Stimulated activated naive B cell treated with anti-CD40 and anti-IgM and Interleukin-4, amounts not matched to agents 10 μg/mL and 1 μg/mL and 100 μg/mL, for 72 hours (primary cell): ENCODE results near the gene AP1S1.

Source experiments
- ATAC-seq, 2 donors: fragments of 150-1000 bp; cut with Tn5 transposase; replicated peaks; 2 replicates each; pipeline ENCODE4 v1.10.0; 2021; ENCODE audit warnings: moderate library complexity in 1 of 2
- DNase-seq: peaks from one replicate; pipeline ENCODE4 v3.0.0; 2021
- H3K27ac Mint-ChIP-seq: one replicate; pipeline ENCODE4 v1.8.0; 2022; ENCODE audit warnings: mild to moderate bottlenecking, mixed read lengths
- H3K27me3 Mint-ChIP-seq, 2 donors: one replicate each; pipeline ENCODE4 v1.8.0; 2022; ENCODE audit warnings: mixed read lengths in 2 of 2
- H3K36me3 Mint-ChIP-seq, 2 donors: one replicate each; pipeline ENCODE4 v1.8.0; 2022; ENCODE audit warnings: mixed read lengths in 2 of 2, mild to moderate bottlenecking in 1 of 2
- H3K4me1 Mint-ChIP-seq, 2 donors: one replicate each; pipeline ENCODE4 v1.8.0; 2022; ENCODE audit warnings: mixed read lengths in 2 of 2, mild to moderate bottlenecking in 1 of 2
- H3K4me3 Mint-ChIP-seq, 2 donors: one replicate each; pipeline ENCODE4 v1.8.0; 2022; ENCODE audit warnings: mild to moderate bottlenecking in 2 of 2, mixed read lengths in 2 of 2, moderate library complexity in 1 of 2
- H3K9me3 Mint-ChIP-seq, 2 donors: one replicate each; pipeline ENCODE4 v1.8.0; 2022; ENCODE audit warnings: mixed read lengths in 2 of 2, mild to moderate bottlenecking in 1 of 2

Gene AP1S1

DNA sequence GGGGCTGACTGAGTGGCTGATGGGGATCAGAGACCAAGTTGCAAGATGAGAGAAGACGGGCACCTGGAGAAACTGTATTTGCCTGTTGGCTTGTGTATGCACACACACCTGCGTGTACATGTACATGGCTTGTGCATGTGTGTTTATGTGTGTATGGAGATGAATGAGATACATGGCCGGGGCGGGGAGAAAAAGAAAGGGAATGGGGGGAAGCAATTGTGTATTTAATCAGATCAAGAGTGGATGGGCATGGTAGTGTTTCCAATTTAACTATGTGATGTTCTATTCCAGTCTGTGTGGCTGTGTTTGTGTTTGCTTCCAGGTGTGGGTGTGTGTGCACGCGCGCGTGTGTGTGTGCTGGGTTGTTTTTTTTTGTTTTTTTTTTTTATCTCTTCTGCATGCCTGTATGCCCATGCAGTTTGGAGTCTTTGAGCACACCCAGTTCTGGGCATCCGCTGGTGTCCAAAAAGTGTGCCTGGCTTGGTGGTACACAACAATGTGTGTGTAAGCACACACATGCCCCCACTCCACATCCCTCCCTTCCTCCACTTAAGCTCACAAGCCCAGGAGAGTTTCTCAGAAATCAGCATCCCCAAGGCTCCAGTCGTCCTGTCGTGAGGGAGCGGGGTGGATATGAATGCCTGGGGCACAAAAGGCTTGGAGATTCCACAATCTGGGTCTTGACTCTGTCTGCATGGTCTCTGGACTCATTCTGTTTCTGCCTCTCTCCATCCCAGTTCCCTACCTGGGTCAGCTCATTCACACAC, 13.6 kb downstream of the AP1S1 start:
- Mint-ChIP-seq H3K9me3 (peaks cover 2 to 3% of the 10 kb centered on the region in 2 donors), H3K27ac (no peak overlapping the region), H3K4me1 (peaks cover 56 to 92% of the 10 kb centered on the region in 2 donors), H3K4me3 (peak overlapping the region in 1 of 2 donors; percentile 20), H3K27me3 (peaks cover 74 to 90% of the 10 kb centered on the region in 2 donors), H3K36me3 (peaks cover 4 to 12% of the 10 kb centered on the region in 2 donors)
- DNase-seq (no peak), ATAC-seq (no peak)

DNA sequence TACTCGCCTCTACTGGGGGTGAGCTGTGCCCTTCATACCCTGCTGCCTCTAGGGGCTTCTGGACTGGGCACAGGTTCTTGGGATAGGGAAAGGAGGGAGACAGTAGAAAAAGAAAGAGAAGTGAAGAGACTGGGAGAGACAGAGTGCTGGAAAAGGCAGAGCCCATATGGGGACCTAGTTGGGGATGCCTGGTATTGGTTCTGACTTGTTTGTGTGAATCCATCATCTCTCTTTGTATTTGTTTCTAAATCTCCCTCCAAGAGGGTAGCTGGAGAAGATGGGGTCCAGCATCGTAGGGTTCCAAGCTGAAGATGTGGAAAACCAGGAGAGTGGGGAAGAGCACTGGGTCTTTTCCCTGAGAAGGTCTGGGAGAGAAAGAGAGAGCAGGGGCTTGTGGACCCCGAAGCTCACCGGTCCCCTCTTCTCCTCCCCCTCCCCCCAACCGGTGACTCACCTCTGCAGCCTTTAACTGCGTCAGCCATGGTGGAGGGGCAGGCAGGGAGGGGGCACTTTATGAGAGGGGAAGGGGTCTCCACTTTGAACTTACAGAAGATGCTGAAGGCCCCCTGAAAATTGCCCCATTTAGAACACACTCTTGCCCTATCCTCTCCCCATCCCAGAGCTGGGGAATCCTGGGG, 14.3 kb downstream of the AP1S1 start:
- Mint-ChIP-seq H3K27me3 (peaks cover 81 to 97% of the 10 kb centered on the region in 2 donors), H3K4me1 (peaks cover 60 to 96% of the 10 kb centered on the region in 2 donors), H3K27ac (peak overlapping the region; percentile 47), H3K9me3 (peaks cover 2 to 3% of the 10 kb centered on the region in 2 donors), H3K36me3 (peaks cover 4 to 12% of the 10 kb centered on the region in 2 donors), H3K4me3 (peak overlapping the region in 1 of 2 donors; percentile 52)
- ATAC-seq (no peak), DNase-seq (no peak)

DNA sequence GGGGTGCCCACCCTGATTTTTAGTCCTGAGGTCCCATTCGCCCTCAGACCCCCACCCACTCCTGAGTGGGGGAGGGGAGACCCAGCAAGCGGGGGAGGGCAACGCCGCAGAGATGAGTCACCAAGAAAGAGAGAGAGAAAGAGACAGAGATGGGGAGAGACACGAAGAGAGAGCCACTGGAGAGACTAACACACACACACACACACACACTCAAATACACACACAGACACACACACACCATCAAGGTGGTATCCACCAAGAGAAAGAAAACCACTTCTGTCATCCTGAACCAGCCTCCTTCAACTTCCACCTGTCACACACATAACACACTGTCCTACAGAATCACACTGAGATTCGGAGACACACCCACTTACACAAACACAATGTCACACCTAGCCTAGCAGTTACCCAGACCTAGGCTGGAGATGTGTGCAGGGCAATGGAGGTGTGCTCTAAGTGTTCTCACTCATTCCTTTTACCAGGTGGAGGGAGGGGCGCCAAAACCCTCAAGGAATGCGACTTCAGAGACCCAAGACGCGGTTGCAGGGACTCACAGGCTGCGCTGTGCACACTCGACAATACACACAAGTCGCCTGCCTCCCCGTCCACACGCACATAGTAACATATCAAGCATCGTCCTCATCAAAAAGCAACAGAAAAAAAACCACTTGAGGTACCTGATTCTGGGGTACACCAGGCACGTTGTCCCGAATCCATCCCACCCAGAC, 15.0 kb downstream of the AP1S1 start:
- peaks cover 3 to 7% of the 10 kb centered on the region in 2 donors for H3K9me3 Mint-ChIP-seq
- ATAC-seq (no peak), DNase-seq (no peak)
- H3K36me3 Mint-ChIP-seq: peaks cover 9 to 17% of the 10 kb centered on the region in 2 donors
- H3K27me3 Mint-ChIP-seq: peaks cover 88 to 100% of the 10 kb centered on the region in 2 donors
- H3K4me3 Mint-ChIP-seq: peak overlapping the region; percentile 17 to 36
- peaks cover 65 to 96% of the 10 kb centered on the region in 2 donors for H3K4me1 Mint-ChIP-seq
- peak overlapping the region; percentile 70 for H3K27ac Mint-ChIP-seq

DNA sequence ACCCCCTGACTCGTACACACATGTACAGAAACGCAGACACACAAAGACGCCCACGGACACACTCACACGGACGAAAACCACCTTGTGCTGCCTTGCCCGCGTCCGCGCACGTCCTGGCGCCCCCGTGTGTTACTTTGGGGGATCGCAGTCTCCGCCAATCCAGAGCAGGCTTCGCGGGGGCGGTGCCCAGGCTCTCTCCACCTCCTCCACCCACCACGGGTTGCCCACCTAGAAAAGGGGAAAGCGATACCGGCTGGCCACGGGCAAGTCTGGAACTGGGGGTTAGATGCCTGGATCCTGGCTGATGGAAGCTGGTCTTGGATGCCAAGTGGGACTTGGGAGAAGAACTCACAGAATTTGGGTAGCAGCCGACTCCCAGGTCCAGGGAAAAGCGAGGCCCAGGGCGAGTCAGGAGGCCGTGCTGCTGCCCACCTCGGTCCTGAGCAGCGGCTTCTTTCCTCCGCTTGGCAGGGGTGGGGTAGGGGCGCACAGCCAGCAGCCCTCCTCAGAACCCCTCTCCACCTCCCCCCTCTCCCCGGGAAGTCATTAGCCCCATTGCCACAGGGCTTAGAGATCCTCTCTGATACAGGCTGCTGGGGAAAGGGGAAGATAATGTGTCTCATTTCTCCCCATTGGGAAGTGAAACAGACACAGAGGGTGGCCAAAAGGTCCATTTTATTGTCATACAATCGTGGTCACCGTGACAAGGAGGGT, 15.7 kb downstream of the AP1S1 start:
- Mint-ChIP-seq H3K4me3 (peak overlapping the region; percentile 17 to 36), H3K27me3 (peaks cover 91 to 100% of the 10 kb centered on the region in 2 donors), H3K4me1 (peaks cover 65 to 93% of the 10 kb centered on the region in 2 donors), H3K27ac (peak overlapping the region; percentile 70), H3K9me3 (peaks cover 3 to 10% of the 10 kb centered on the region in 2 donors), H3K36me3 (peaks cover 11 to 18% of the 10 kb centered on the region in 2 donors)
- DNase-seq: peak; percentile 65
- peak; percentile 34 to 58 for ATAC-seq

DNA sequence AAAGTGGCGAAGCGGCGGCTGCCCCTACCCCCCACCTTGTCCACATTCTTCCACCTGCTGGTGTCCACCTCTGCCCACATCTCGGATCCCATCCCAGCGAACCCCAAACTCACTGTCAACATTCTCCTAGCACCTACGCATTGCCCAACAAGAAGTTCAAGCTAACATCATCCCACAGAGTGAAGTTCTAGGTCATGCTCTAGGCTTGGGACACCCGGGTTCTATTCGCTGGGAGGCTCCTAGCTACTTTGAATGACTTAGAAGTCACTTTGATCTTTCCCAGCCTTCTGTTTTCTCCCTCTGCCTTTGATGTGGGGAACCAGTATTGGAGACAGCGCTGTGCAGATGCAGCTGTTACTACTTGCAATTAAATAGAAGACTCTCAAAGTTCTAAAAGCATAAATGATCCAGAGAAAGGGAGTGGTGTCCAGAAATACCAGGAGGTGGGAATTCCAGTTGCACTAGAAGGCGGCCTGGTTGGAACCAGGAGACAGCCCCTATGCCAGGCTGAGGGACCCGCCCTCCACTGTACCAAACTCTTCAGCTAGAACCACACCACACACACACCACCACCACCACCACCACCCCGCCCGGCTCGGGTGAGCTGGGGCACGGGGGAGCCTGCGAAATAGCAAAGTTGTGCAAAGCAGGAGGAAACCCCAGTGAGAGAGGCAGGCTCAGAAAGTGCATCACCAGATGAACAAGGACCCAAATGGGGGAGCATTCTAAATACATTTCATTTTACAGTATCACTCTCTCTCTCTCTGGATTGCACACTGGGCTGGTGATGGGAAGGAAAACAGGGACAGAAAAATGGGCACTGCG, 16.6 kb downstream of the AP1S1 start:
- peak overlapping the region; percentile 36 to 74 for H3K4me3 Mint-ChIP-seq
- ATAC-seq (no peak), DNase-seq (no peak)
- peak overlapping the region; percentile 94 for H3K27ac Mint-ChIP-seq
- H3K9me3 Mint-ChIP-seq: peaks cover 0 to 7% of the 10 kb centered on the region in 2 donors
- H3K4me1 Mint-ChIP-seq: peaks cover 57 to 85% of the 10 kb centered on the region in 2 donors
- H3K27me3 Mint-ChIP-seq: peaks cover 91 to 100% of the 10 kb centered on the region in 2 donors
- H3K36me3 Mint-ChIP-seq: peaks cover 9 to 14% of the 10 kb centered on the region in 2 donors

DNA sequence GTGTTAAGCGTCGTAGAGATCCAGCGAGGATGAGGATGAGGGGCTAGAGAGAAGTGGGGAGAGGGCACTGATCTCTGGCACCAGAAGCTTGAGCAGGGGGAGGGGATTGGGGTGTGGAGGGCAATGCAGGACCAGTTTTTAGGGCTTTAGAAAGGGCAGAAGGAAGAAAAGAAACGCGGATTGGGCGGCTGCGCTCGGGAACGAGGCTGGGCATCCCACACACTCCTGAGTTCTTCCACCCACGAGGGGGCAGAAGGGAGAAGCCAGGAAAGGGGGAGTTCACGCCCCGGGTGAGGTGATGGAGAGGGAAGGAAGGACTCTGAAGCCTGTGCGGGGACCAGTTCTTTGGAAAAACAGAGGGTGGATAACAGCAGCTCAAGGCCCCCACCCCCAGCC, 17.2 kb downstream of the AP1S1 start:
- peak overlapping the region; percentile 94 for H3K27ac Mint-ChIP-seq
- H3K4me1 Mint-ChIP-seq: peaks cover 51 to 79% of the 10 kb centered on the region in 2 donors

DNA sequence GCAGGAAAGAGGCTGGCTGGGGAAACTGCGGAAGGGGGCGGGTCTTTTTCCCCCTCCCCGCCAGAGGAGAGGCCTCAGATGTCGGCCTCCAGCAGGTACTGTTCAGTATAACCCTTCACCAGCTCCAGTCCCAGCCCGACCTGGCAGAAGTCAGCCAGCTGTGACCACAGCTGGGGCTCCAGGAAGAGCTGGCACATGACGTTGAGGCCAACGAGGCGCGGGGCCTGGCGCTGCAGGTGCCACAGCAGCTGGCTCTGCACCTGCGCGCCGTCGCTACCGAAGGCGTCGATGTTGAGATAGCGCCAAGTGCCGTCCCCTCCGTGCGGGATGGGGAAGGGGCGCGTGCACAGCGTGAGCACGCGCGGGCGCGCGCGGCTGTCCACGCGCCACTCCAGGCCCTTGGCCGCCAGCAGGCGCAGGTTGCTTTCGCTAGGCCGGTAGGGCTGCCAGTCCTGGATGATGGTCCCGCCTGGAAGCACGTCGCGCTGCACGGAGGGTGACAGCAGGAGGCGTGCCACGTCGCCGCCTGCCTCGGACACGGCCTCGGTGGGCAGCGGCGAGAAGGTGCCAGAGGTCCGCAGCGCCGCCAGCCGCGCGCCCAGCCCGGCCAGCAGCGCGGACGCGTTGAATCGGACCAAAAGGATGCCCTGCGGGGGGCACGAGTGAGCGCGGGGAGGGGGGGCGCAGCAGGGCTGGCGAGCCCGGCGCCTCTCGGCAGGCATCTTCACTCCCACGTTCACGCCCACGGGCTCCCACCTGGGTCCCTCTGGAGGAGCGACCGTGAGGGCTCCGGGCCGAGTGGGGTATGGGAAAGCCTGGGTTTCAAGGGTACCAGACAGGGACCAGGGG, 18.0 kb downstream of the AP1S1 start:
- Mint-ChIP-seq H3K4me1 (peaks cover 47 to 72% of the 10 kb centered on the region in 2 donors), H3K27me3 (peaks cover 93 to 98% of the 10 kb centered on the region in 2 donors), H3K27ac (peak overlapping the region; percentile 94), H3K4me3 (peak overlapping the region; percentile 58 to 74), H3K36me3 (peaks cover 9 to 14% of the 10 kb centered on the region in 2 donors), H3K9me3 (peaks cover 0 to 7% of the 10 kb centered on the region in 2 donors)
- ATAC-seq: peak; percentile 54 to 56
- DNase-seq: no peak

More for the DNA sequence above, 17.2 kb downstream of the AP1S1 start:
- H3K36me3 Mint-ChIP-seq: peaks cover 9 to 14% of the 10 kb centered on the region in 2 donors
- DNase-seq: no peak
- no peak for ATAC-seq
- H3K4me3 Mint-ChIP-seq: peak overlapping the region; percentile 36 to 74
- peaks cover 90 to 100% of the 10 kb centered on the region in 2 donors for H3K27me3 Mint-ChIP-seq
- peaks cover 0 to 7% of the 10 kb centered on the region in 2 donors for H3K9me3 Mint-ChIP-seq

DNA sequence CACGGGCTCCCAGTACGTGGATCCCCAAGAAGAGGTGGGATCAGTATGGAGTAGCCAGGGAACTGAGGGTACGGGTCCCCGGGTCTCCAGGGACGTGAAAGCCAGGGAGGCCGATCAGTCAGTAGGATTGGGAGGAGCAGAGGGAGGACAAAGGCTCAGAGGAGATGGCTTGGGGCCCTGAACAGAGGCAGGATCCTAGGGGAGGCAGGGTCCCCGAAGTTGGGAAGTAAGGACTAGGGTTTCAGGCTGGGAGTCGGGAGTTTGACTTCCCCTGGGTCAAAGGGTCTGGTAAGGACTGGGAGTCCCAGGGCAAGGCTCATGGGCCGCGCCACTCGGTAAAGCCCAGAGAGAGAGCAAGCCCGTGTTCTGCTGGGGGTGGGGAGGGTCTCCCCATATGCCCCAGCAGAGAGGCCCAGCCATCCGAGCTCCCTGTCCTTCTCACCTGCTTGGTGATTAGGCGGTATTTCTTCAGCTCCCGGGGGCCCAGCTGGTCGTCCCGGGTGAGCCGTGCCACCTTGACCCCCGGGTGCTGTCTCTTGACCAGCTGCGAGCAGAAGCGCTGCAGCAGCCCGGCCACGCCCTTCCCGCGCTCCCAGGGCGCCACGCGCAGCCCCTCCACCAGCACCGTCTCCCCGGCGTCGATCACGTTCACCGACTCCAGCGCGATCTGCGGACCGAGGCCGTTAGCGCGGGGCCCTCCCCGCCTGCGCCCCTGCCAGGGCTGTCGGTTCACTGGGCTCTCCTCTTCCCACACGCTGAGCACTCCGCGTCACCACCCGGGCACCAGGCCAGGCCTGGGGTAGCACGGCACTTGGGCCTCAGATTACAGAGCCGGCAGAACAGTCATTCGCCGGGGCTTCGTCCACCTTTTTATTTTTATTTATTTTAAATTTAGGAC, 18.8 kb downstream of the AP1S1 start:
- Mint-ChIP-seq H3K36me3 (peaks cover 9 to 14% of the 10 kb centered on the region in 2 donors), H3K4me3 (peak overlapping the region; percentile 58), H3K9me3 (peaks cover 0 to 7% of the 10 kb centered on the region in 2 donors), H3K4me1 (peaks cover 43 to 65% of the 10 kb centered on the region in 2 donors), H3K27ac (peak overlapping the region; percentile 73), H3K27me3 (peaks cover 92 to 98% of the 10 kb centered on the region in 2 donors)
- DNase-seq: no peak
- ATAC-seq: peak in 1 of 2 donors; percentile 33

DNA sequence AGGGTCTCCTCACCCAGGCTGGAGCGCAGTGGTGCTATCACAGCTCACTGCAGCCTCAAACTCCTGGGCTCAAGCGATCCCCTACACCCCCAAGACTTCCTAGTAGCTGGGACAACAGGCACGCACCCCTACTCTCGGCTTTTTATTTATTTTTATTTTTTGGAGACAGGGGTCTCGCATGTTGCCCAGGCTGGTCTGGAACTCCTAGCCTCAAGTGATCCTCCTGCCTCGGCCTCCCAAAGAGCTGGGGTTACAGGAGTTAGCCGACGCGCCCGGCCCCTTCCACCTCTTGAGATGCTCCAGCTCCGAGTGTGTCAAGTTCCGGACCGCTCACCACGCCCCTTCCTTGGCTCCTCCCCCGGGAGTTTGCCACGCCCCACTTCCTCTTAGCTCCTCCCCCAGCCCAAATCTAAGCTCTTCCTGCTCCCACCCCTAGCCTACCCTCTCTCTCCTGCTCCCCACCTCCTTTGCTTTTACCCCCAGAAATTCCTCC, 19.5 kb downstream of the AP1S1 start:
- H3K4me3 Mint-ChIP-seq: peak overlapping the region; percentile 67 to 73
- peak overlapping the region; percentile 82 for H3K27ac Mint-ChIP-seq

DNA sequence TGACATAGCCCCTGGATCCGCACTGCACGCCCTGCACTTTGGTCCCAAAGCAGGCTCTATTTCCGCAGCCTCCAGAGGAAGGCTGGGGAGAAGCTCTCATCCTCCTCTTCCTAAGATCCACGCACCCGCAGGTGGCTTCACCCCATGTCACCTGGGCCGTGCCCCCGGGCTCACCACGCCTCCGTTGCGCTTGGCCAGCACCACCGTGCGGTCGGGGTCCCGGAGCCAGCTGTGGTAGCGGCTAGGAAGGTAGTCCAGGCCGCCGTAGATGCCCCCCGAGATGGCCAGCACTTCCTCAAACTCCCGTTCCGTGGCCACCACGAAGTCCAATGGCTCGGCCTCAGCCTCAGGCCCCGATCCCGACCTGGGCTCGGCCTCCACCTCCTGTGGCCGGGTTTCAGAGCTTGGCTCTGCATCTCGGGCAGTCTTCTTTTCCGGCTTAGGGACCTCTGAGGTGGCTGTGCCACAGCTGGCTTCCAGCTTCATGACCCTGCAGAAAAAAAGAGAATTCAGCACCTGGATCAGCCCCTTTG, 20.1 kb downstream of the AP1S1 start:
- peaks cover 0 to 7% of the 10 kb centered on the region in 2 donors for H3K9me3 Mint-ChIP-seq
- H3K27me3 Mint-ChIP-seq: peaks cover 85 to 98% of the 10 kb centered on the region in 2 donors
- ATAC-seq: peak in 1 of 2 donors; percentile 10
- peaks cover 38 to 59% of the 10 kb centered on the region in 2 donors for H3K4me1 Mint-ChIP-seq
- H3K27ac Mint-ChIP-seq: peak overlapping the region; percentile 82
- DNase-seq: no peak
- peaks cover 10 to 14% of the 10 kb centered on the region in 2 donors for H3K36me3 Mint-ChIP-seq
- peak overlapping the region; percentile 67 to 73 for H3K4me3 Mint-ChIP-seq

More for the DNA sequence above, 19.5 kb downstream of the AP1S1 start:
- peaks cover 39 to 59% of the 10 kb centered on the region in 2 donors for H3K4me1 Mint-ChIP-seq
- DNase-seq (no peak), ATAC-seq (peak; percentile 51 to 60)
- H3K36me3 Mint-ChIP-seq: peaks cover 9 to 14% of the 10 kb centered on the region in 2 donors
- peaks cover 0 to 7% of the 10 kb centered on the region in 2 donors for H3K9me3 Mint-ChIP-seq
- peaks cover 85 to 98% of the 10 kb centered on the region in 2 donors for H3K27me3 Mint-ChIP-seq

DNA sequence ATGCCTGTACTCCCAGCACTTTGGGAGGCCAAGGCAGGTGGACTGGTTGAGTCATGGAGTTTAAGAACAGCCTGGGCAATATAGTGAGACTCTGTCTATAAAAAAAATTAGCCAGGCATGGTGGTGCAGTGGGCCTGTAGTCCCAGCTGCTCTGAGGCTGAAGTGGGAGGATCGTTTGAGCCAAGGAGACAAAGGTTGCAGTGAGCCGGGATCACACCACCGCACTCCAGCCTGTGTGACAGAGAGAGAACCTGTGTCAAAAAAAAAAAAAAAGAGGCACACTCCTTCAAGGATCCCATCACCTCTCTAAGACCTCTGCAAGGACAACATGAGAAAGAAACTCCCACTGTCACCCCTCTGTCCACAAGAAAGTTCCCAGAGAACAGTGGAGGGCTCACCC, 21.4 kb downstream of the AP1S1 start:
- DNase-seq (no peak), ATAC-seq (no peak)
- peaks cover 31 to 57% of the 10 kb centered on the region in 2 donors for H3K4me1 Mint-ChIP-seq
- H3K4me3 Mint-ChIP-seq: no peak overlapping the region
- H3K36me3 Mint-ChIP-seq: peaks cover 10 to 14% of the 10 kb centered on the region in 2 donors
- no peak overlapping the region for H3K27ac Mint-ChIP-seq
- H3K9me3 Mint-ChIP-seq: peaks cover 0 to 7% of the 10 kb centered on the region in 2 donors
- H3K27me3 Mint-ChIP-seq: peaks cover 79 to 97% of the 10 kb centered on the region in 2 donors
